DOHH2 (cell line): ENCODE measurements around the gene RER1.
A peak's percentile ranks its signal among the peaks of the same experiment; 100 is the strongest.

Source experiments
- H3F3A ChIP-seq: fragments of 200-600 bp; sonication (generic), shearing (Covaris generic); 2 replicates; pipeline ENCODE4 v1.6.0; 2016; ENCODE audit warnings: antibody characterized with exemption, mild to moderate bottlenecking; ENCODE audit not compliant: control insufficient read depth, insufficient read depth
- H3K27ac ChIP-seq: fragments of 200-600 bp; sonication (generic); 2 replicates; pipeline ENCODE4 v1.5.1; 2014; ENCODE audit warnings: low read depth, mild to moderate bottlenecking, low read length, moderate library complexity
- H3K27me3 ChIP-seq: fragments of 200-600 bp; sonication (generic); 2 replicates; pipeline ENCODE4 v1.6.1; 2014; ENCODE audit warnings: mild to moderate bottlenecking, low read length, mixed read lengths; ENCODE audit not compliant: control insufficient read depth
- H3K36me3 ChIP-seq: fragments of 200-600 bp; sonication (generic); 2 replicates; pipeline ENCODE4 v1.6.1; 2014; ENCODE audit warnings: mild to moderate bottlenecking, low read length, moderate library complexity, mixed read lengths; ENCODE audit not compliant: control insufficient read depth
- H3K4me1 ChIP-seq: fragments of 200-600 bp; sonication (generic); 2 replicates; pipeline ENCODE4 v1.6.1; 2014; ENCODE audit warnings: mild to moderate bottlenecking, low read length, mixed read lengths; ENCODE audit not compliant: control insufficient read depth
- H3K4me2 ChIP-seq: fragments of 200-600 bp; sonication (generic); 2 replicates; pipeline ENCODE4 v1.6.0; 2014; ENCODE audit warnings: mild to moderate bottlenecking, low read length, moderate library complexity
- H3K4me3 ChIP-seq: fragments of 200-600 bp; sonication (generic); 2 replicates; pipeline ENCODE4 v1.5.1; 2014; ENCODE audit warnings: mild to moderate bottlenecking, low read length, mixed read lengths
- H3K79me2 ChIP-seq: fragments of 200-600 bp; sonication (generic); 2 replicates; pipeline ENCODE4 v1.6.1; 2014; ENCODE audit warnings: mild to moderate bottlenecking, low read length, mixed read lengths; ENCODE audit not compliant: control insufficient read depth
- H3K9me2 ChIP-seq: fragments of 200-600 bp; sonication (generic); replicated peaks from 2 replicates; pipeline ENCODE4 v1.6.1; 2014; ENCODE audit warnings: mild to moderate bottlenecking, low read length, mixed read lengths; ENCODE audit not compliant: control insufficient read depth
- H3K9me3 ChIP-seq: fragments of 200-600 bp; sonication (generic); 2 replicates; pipeline ENCODE4 v1.6.1; 2014; ENCODE audit warnings: antibody characterized with exemption, low read length, mixed read lengths; ENCODE audit not compliant: control insufficient read depth, insufficient read depth
- H4K20me1 ChIP-seq: fragments of 200-600 bp; sonication (generic); 2 replicates; pipeline ENCODE4 v1.6.0; 2014; ENCODE audit warnings: low read depth, mild to moderate bottlenecking, antibody characterized with exemption, low read length, moderate library complexity; ENCODE audit not compliant: control insufficient read depth, insufficient read depth
- CTCF ChIP-seq: fragments of 200-600 bp; sonication (generic); IDR thresholded peaks from one replicate; pipeline ENCODE4 v1.5.1; 2014; ENCODE audit warnings: antibody characterized with exemption, mild to moderate bottlenecking, low read depth, low read length; ENCODE audit not compliant: poor library complexity, severe bottlenecking
- EZH2phosphoT487 ChIP-seq: fragments of 200-600 bp; sonication (generic); IDR thresholded peaks from 2 replicates; pipeline ENCODE4 v1.6.1; 2017; ENCODE audit warnings: borderline replicate concordance, mild to moderate bottlenecking, antibody characterized with exemption, low read length, moderate library complexity, mixed read lengths

Gene RER1

GRCh38 chr1:2379733-2380404 is 11.8 kb upstream of the RER1 start:
- Histone ChIP-seq H4K20me1 (no peaks in the 10 kb centered on the region), H3K27me3 (no peaks in the 10 kb centered on the region), H3K9me2 (no peaks in the 10 kb centered on the region), H3F3A (no peaks in the 10 kb centered on the region), H3K9me3 (no peaks in the 10 kb centered on the region), H3K4me2 (no peak overlapping the region), H3K36me3 (no peaks in the 10 kb centered on the region), H3K79me2 (no peaks in the 10 kb centered on the region), H3K4me1 (peaks cover 7% of the 10 kb centered on the region), H3K27ac (no peak overlapping the region), H3K4me3 (no peak overlapping the region)
- TF ChIP-seq CTCF (no peak), EZH2phosphoT487 (no peak)

- Histone ChIP-seq H3K4me2 (no peak overlapping the region), H3K4me1 (peaks cover 7% of the 10 kb centered on the region), H3K9me3 (no peaks in the 10 kb centered on the region), H4K20me1 (no peaks in the 10 kb centered on the region), H3K4me3 (no peak overlapping the region), H3K9me2 (no peaks in the 10 kb centered on the region), H3F3A (no peaks in the 10 kb centered on the region), H3K27ac (no peak overlapping the region), H3K27me3 (no peaks in the 10 kb centered on the region), H3K79me2 (no peaks in the 10 kb centered on the region), H3K36me3 (no peaks in the 10 kb centered on the region; the same call in 1 of the 2 replicates)
- TF ChIP-seq CTCF: no peak
- TF ChIP-seq EZH2phosphoT487: no peak
These were observed 10.6 kb upstream of the RER1 start for GRCh38 chr1:2380816-2381591.

- Histone ChIP-seq H3K27ac (no peak overlapping the region), H3K9me2 (no peaks in the 10 kb centered on the region), H3K9me3 (no peaks in the 10 kb centered on the region), H4K20me1 (no peaks in the 10 kb centered on the region), H3K27me3 (no peaks in the 10 kb centered on the region), H3K4me3 (no peak overlapping the region), H3K4me2 (no peak overlapping the region), H3K36me3 (peaks cover 5% of the 10 kb centered on the region; the same call in 1 of the 2 replicates), H3K4me1 (peaks cover 12% of the 10 kb centered on the region), H3F3A (no peaks in the 10 kb centered on the region), H3K79me2 (no peaks in the 10 kb centered on the region)
- peak; percentile 91 for TF ChIP-seq CTCF
- no peak for TF ChIP-seq EZH2phosphoT487
These were observed 9.7 kb upstream of the RER1 start for GRCh38 chr1:2381741-2382620.
